ENCODE data around the gene TMEM120B.

Gene TMEM120B

DNA sequence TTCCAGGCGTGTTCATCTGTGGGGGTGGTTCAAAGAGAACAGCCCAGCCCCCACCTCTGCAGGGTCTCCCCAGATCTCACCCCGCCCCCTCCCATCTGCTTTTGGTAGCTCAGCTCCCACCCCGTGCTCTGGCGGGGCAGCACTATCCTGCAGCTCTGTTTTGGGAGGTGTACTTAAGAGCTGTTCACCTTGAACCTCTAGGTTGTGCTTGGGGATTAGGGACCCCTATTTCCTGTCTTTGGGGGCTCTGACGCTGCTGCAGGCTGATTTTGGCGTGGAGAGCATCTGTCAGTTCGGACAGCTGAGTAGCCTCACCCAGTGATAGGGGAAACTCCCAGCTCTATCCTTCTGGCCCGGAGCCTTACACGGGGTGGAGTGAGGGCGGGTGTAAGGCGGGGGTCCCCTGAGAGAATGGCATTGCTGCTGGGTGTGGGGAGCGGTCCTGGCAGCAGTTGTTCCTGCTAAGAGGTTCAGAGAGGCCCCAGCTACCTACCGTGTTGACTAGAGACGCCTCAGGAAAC is 765 bp downstream of the TMEM120B start:
- CTCF ChIA-PET = interaction anchor here (0.8 to 1.3 kb wide), 2 partner anchors 16 to 85 kb away, joined by 3 to 4 read pairs; no protein-coding TSS in a partner anchor
- TF ChIP-seq ZNF2 (tag by site-specific recombination; IDR thresholded peaks at IDR 0.05) (no peak), ZNF707 (tag by site-specific recombination; IDR thresholded peaks at IDR 0.05) (no peak), GFI1B (tag by site-specific recombination; IDR thresholded peaks at IDR 0.05) (no peak), ZNF639 (tag by site-specific recombination; IDR thresholded peaks at IDR 0.05) (no peak), ZNF670 (tag by site-specific recombination; IDR thresholded peaks at IDR 0.05; ENCODE audit: low read depth) (no peak), ZNF658 (tag by site-specific recombination; IDR thresholded peaks at IDR 0.05) (no peak), ZNF76 (tag by site-specific recombination; IDR thresholded peaks at IDR 0.05; ENCODE audit: borderline replicate concordance, low read depth) (no peak), ZBTB6 (tag by site-specific recombination; IDR thresholded peaks at IDR 0.05) (no peak), KLF8 (tag by site-specific recombination; IDR thresholded peaks at IDR 0.05) (no peak), ZBTB7A (tag by site-specific recombination; IDR thresholded peaks at IDR 0.05; ENCODE audit: low read depth) (no peak), MEIS1 (CRISPR knock-in tag; IDR thresholded peaks at IDR 0.05; ENCODE audit: borderline replicate concordance) (no peak), ZNF558 (tag by site-specific recombination; IDR thresholded peaks at IDR 0.05) (no peak), ZNF292 (tag by site-specific recombination; IDR thresholded peaks at IDR 0.05; ENCODE audit: borderline replicate concordance, low read depth) (no peak), ZNF280C (tag by site-specific recombination; IDR thresholded peaks at IDR 0.05) (no peak), AEBP2 (tag by site-specific recombination; IDR thresholded peaks at IDR 0.05; ENCODE audit: borderline replicate concordance) (no peak), KLF17 (tag by site-specific recombination; IDR thresholded peaks at IDR 0.05) (peak; percentile 17; the same call in 1 of the 2 replicates), ZNF791 (tag by site-specific recombination; IDR thresholded peaks at IDR 0.05) (no peak), KLF1 (tag by site-specific recombination; IDR thresholded peaks at IDR 0.05) (peak; percentile 99), GLIS2 (tag by site-specific recombination; IDR thresholded peaks at IDR 0.05) (no peak), ZFP41 (tag by site-specific recombination; IDR thresholded peaks at IDR 0.05; ENCODE audit: borderline replicate concordance) (no peak), ZEB2 (tag by site-specific recombination; IDR thresholded peaks at IDR 0.05) (no peak), SP2 (tag by site-specific recombination; IDR thresholded peaks at IDR 0.05) (0 out of 2 replicates have a peak, but pooled peaks have one; percentile 32), ZNF366 (tag by site-specific recombination; conservative IDR thresholded peaks at IDR 0.05) (no peak), ELK4 (IDR thresholded peaks at IDR 0.05; ENCODE audit: borderline replicate concordance, low read depth, low read length) (no peak), ZBTB44 (tag by site-specific recombination; IDR thresholded peaks at IDR 0.05) (no peak)
- TF ChIP-seq, protein P1, sequence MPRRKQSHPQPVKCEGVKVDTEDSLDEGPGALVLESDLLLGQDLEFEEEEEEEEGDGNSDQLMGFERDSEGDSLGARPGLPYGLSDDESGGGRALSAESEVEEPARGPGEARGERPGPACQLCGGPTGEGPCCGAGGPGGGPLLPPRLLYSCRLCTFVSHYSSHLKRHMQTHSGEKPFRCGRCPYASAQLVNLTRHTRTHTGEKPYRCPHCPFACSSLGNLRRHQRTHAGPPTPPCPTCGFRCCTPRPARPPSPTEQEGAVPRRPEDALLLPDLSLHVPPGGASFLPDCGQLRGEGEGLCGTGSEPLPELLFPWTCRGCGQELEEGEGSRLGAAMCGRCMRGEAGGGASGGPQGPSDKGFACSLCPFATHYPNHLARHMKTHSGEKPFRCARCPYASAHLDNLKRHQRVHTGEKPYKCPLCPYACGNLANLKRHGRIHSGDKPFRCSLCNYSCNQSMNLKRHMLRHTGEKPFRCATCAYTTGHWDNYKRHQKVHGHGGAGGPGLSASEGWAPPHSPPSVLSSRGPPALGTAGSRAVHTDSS (tag by site-specific recombination; IDR thresholded peaks at IDR 0.05) = no peak

More for the DNA sequence above, 765 bp downstream of the TMEM120B start:
- Histone ChIP-seq H3K4me3 (ENCODE audit: low read depth, low read length) (peak overlapping the region; percentile 75), H3K36me3 (ENCODE audit: control insufficient read depth in 2 of 2, insufficient read depth in 1 of 2, low read length in 2 of 2) (peaks cover 0 to 3% of the 10 kb centered on the region in 2 experiments; a peak in 1 of 3 replicates), H3K9me3 (ENCODE audit: control insufficient read depth, insufficient read depth, low read depth, low read length) (no peaks in the 10 kb centered on the region), H3K27ac (ENCODE audit: extremely low read depth, low read depth, low read length) (peak overlapping the region; percentile 67; the same call in 1 of the 2 replicates), H3K4me1 (ENCODE audit: control insufficient read depth, insufficient read depth, low read length) (no peaks in the 10 kb centered on the region)
- POLR2A ChIA-PET = interaction anchor here (1.3 to 1.7 kb wide), 2 partner anchors 44 to 81 kb away, joined by 3 to 4 read pairs; no protein-coding TSS in a partner anchor

Measured in HEK293 (cell line).